Adrenal gland (tissue), 12 donors: ENCODE data around the gene DPH1. TPM values are rescaled to one million over a fixed set of nuclear protein-coding genes. Genes with fewer than 3 reads are reported as not detected.

Source experiments
- DNase-seq, 7 donors: peaks; one replicate each; pipeline ENCODE4 v3.0.0-alpha.2; 2019 to 2020
- H3K27ac ChIP-seq, 5 donors: fragments of 200-600 bp; sonication (generic) in 4 of 5; 1 replicate in 3 of 5; 2 replicates in 2 of 5; pipeline versions ENCODE4 v1.5.1 to v1.8.0; 2016 to 2020; ENCODE audit warnings: mild to moderate bottlenecking in 1 of 5
- H3K27me3 ChIP-seq: fragments of 200-600 bp; 2 replicates; pipeline ENCODE4 v1.8.0; 2021
- H3K36me3 ChIP-seq, 2 donors: fragments of 200-600 bp; replicated peaks in 1 of 2; 1 replicate in 1 of 2; 2 replicates in 1 of 2; pipeline versions ENCODE4 v1.5.1 to v1.8.0; 2018 to 2022
- H3K4me1 ChIP-seq, 2 donors: fragments of 200-600 bp; replicated peaks in 1 of 2; 1 replicate in 1 of 2; 2 replicates in 1 of 2; pipeline versions ENCODE4 v1.5.1 to v1.8.0; 2018 to 2021
- H3K4me3 ChIP-seq, 4 donors: fragments of 200-600 bp; sonication (generic) in 3 of 4; one replicate each; pipeline ENCODE4 v1.5.1; 2016 to 2018
- H3K9me3 ChIP-seq, 3 donors: fragments of 200-600 bp; sonication (generic) in 1 of 3; replicated peaks in 1 of 3; 1 replicate in 2 of 3; 2 replicates in 1 of 3; pipeline versions ENCODE4 v1.5.1 to v1.8.0; 2016 to 2021
- CTCF ChIP-seq, 6 experiments: fragments of 450-650 bp in 4 of 6; fragments of 200-600 bp in 2 of 6; sonication (generic) in 1 of 6; IDR thresholded peaks; 1 replicate in 5 of 6; 2 replicates in 1 of 6; pipeline versions ENCODE4 v1.5.1 to v1.8.0; 2016 to 2021; ENCODE audit warnings: antibody characterized with exemption in 6 of 6, mild to moderate bottlenecking in 2 of 6, moderate library complexity in 1 of 6
- POLR2A ChIP-seq, 2 donors: fragments of 450-650 bp; IDR thresholded peaks; one replicate each; pipeline ENCODE4 v1.6.1; 2017; ENCODE audit warnings: antibody characterized with exemption in 2 of 2, mild to moderate bottlenecking in 2 of 2, moderate library complexity in 1 of 2
- WGBS, 4 donors: extraction: QIAGEN DNeasy Blood & Tissue Kit in 2 of 4; methylation state at CpG; one replicate each; pipeline versions ENCODE4 v1.1.5 to v1.1.7; 2013 to 2017; 5-methylcytosine and 5-hydroxymethylcytosine counted together
- intact Hi-C, 2 donors: fragments of 100-400 bp; cut with DNase I; formaldehyde crosslinking; loops; one replicate each; pipeline versions ENCODE4 v1.14.1 to v1.15.0; 2022 to 2023
- polyA plus RNA-seq, 3 donors: library from polyadenylated mRNA; stranded (reverse); fragments of 200-250 nt in 2 of 3; fragments of 350-450 nt in 1 of 3; fragmentation: Illumina TruSeq in 1 of 3; extraction: RNeasy Lipid Tissue Mini Kit (QIAGEN cat#74804) in 1 of 3; gene quantifications; one replicate each; pipeline ENCODE4 v1.2.3, GENCODE V29; 2013 to 2014
- total RNA-seq, 9 donors: library from RNA; depleted of rRNA in 4 of 9; stranded (reverse); fragments of >200 nt in 4 of 9; fragments of 120-200 nt in 1 of 9; fragmentation: NEBNext Ultra II Directional in 1 of 9; extraction: Animal tissue kit (Norgen Biotek cat#: 25700) in 1 of 9; gene quantifications; one replicate each; pipeline versions ENCODE4 v1.1.0 to v1.2.4, GENCODE V29; 2013 to 2023
- donor health status: healthy with polysubstance abuse.
- donor health status: Bipolar disorder and iron deficiency.
- donor health status: DM: yes; HTN: yes; CAD: no.
- donor health status: DM: no; HTN: no; CAD: no.
- donor health status: DM: no; HTN: no; CAD: no.
- donor health status: DM: yes; HTN: yes; CAD: no.

The DPH1 gene
- total and polyA plus RNA-seq, 12 donors: 29.3 to 100 (median 57.7) TPM

- no peak overlapping the region for H3K4me3 ChIP-seq
- no peak for TF ChIP-seq POLR2A (IDR thresholded peaks at IDR 0.05)
- no peak for TF ChIP-seq CTCF (IDR thresholded peaks at IDR 0.05)
- no peaks in the 10 kb centered on the region for H3K9me3 ChIP-seq
- H3K27ac ChIP-seq: peak overlapping the region in 4 of 5 donors; percentile 35 to 88 (median 64)
- WGBS, 4 donors: 78 to 96% (median 85%) methylated on average over 10 to 17 of the region's 17 CpGs
- H3K27me3 ChIP-seq: no peaks in the 10 kb centered on the region
- DNase-seq: peak in 1 of 7 donors; percentile 54
- H3K4me1 ChIP-seq: peaks cover 0 to 23% of the 10 kb centered on the region in 2 donors
- intact Hi-C loops: no loop called here
- peaks cover 0 to 14% of the 10 kb centered on the region in 2 donors for H3K36me3 ChIP-seq
Observed at GRCh38 chr17:2061441-2061958, 31.5 kb downstream of the DPH1 start.

GRCh38 chr17:2062571-2063183 is 32.7 kb downstream of the DPH1 start:
- Histone ChIP-seq H3K36me3 (peaks cover 0 to 14% of the 10 kb centered on the region in 2 donors), H3K4me1 (peaks cover 0 to 32% of the 10 kb centered on the region in 2 donors), H3K27ac (peak overlapping the region in 4 of 5 donors; percentile 16 to 88 (median 50)), H3K4me3 (no peak overlapping the region), H3K9me3 (no peaks in the 10 kb centered on the region), H3K27me3 (no peaks in the 10 kb centered on the region)
- 60 to 66% (median 64%) methylated on average over 9 to 11 of the region's 11 CpGs for WGBS, 4 donors
- TF ChIP-seq POLR2A (IDR thresholded peaks at IDR 0.05) (no peak), CTCF (IDR thresholded peaks at IDR 0.05) (no peak)
- intact Hi-C loops: no loop called here
- peak in 1 of 7 donors; percentile 57 for DNase-seq

GRCh38 chr17:2063261-2064146 is 33.6 kb downstream of the DPH1 start:
- peak in 1 of 7 donors; percentile 68 for DNase-seq
- intact Hi-C loops: no loop called here
- Histone ChIP-seq H3K27ac (peak overlapping the region in 4 of 5 donors; percentile 5 to 88 (median 64)), H3K36me3 (peaks cover 0 to 20% of the 10 kb centered on the region in 2 donors), H3K4me1 (peaks cover 6 to 40% of the 10 kb centered on the region in 2 donors), H3K9me3 (no peaks in the 10 kb centered on the region), H3K4me3 (no peak overlapping the region), H3K27me3 (no peaks in the 10 kb centered on the region)
- 74 to 77% (median 75%) methylated on average over 16 of the region's 16 CpGs for WGBS, 4 donors
- no peak for TF ChIP-seq POLR2A (IDR thresholded peaks at IDR 0.05)

GRCh38 chr17:2064147-2064489 is 34.2 kb downstream of the DPH1 start:
- no peaks in the 10 kb centered on the region for H3K27me3 ChIP-seq
- no peak for TF ChIP-seq CTCF (IDR thresholded peaks at IDR 0.05)
- TF ChIP-seq POLR2A (IDR thresholded peaks at IDR 0.05): no peak
- no peak for DNase-seq
- no peak overlapping the region for H3K4me3 ChIP-seq
- peaks cover 0 to 21% of the 10 kb centered on the region in 2 donors for H3K36me3 ChIP-seq
- intact Hi-C loops: no loop called here
- WGBS, 4 donors: 54 to 79% (median 63%) methylated on average over 5 of the region's 5 CpGs
- peaks cover 6 to 47% of the 10 kb centered on the region in 2 donors for H3K4me1 ChIP-seq
- peak overlapping the region in 4 of 5 donors; percentile 5 to 88 (median 64) for H3K27ac ChIP-seq
- H3K9me3 ChIP-seq: no peaks in the 10 kb centered on the region
